ENCODE data around the gene CTCFL.

DNA sequence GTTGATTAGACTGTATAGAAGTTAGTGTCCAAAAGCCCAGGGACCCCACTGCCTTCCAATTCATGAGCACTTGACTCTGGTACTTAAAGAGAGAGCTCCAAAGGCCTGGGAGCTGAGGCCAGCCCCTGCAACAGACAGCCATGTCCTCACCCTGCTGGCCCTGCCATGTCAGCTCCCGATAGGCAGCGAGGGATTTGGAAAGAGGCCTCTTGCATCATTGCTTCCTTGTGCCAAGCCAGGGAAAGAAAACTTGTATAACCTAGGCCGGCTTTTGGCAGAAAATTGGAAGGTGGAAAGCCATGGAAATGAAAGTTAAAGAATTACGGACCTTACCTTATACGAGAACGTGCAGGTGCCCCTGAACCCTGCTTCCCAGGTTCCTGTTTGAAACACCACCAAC lies 27.5 kb upstream of the CTCFL start:
- TF ChIP-seq, protein P1, sequence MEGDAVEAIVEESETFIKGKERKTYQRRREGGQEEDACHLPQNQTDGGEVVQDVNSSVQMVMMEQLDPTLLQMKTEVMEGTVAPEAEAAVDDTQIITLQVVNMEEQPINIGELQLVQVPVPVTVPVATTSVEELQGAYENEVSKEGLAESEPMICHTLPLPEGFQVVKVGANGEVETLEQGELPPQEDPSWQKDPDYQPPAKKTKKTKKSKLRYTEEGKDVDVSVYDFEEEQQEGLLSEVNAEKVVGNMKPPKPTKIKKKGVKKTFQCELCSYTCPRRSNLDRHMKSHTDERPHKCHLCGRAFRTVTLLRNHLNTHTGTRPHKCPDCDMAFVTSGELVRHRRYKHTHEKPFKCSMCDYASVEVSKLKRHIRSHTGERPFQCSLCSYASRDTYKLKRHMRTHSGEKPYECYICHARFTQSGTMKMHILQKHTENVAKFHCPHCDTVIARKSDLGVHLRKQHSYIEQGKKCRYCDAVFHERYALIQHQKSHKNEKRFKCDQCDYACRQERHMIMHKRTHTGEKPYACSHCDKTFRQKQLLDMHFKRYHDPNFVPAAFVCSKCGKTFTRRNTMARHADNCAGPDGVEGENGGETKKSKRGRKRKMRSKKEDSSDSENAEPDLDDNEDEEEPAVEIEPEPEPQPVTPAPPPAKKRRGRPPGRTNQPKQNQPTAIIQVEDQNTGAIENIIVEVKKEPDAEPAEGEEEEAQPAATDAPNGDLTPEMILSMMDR (IDR thresholded peaks at IDR 0.05): no peak
- TF ChIP-seq POLR2AphosphoS5 (IDR thresholded peaks at IDR 0.05): no peak
